GM12892 (cell line): Measurements from ENCODE around the gene APMAP.

Experiments
- POLR2AphosphoS5 ChIP-seq: IDR thresholded peaks from 2 replicates; pipeline ENCODE4 v1.6.1; 2011; ENCODE audit warnings: low read depth, low read length, control low read depth
- TAF1 ChIP-seq: IDR thresholded peaks from 2 replicates; pipeline ENCODE4 v1.6.1; 2011; ENCODE audit warnings: low read depth, mild to moderate bottlenecking, control low read depth, low read length, borderline replicate concordance

DNA sequence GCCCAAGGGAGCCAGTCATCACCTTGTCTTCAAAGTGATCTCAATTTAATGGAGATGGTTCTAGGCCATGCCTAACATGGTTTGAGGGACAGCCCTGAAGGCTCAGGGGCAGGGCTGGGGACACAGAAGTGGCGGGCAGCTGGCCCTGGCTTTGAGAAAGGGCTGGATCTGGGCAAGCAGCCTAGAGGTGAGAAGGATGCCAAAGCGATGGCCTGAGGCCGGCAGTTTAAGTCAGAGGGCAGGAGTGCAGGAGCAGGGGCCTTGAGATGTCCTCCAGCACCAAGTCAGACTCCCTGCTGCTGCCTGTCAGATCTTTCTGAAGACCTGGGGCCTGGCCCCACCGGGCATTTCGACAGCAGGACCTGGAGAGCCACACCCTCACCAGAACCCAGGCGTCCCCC is 28.4 kb upstream of the APMAP start:
- TF ChIP-seq TAF1 = no peak
- TF ChIP-seq POLR2AphosphoS5 = no peak
